ENCODE results near the gene KCNJ18.
"Not testable (repeated sequence)": the region's sequence is repeated elsewhere in the genome, so short reads cannot be mapped to it uniquely, and the experiment has no call there.

The KCNJ18 gene
- 0 to 0.12 (median 0) reads per million in 4 experiments for total RNA-seq

DNA sequence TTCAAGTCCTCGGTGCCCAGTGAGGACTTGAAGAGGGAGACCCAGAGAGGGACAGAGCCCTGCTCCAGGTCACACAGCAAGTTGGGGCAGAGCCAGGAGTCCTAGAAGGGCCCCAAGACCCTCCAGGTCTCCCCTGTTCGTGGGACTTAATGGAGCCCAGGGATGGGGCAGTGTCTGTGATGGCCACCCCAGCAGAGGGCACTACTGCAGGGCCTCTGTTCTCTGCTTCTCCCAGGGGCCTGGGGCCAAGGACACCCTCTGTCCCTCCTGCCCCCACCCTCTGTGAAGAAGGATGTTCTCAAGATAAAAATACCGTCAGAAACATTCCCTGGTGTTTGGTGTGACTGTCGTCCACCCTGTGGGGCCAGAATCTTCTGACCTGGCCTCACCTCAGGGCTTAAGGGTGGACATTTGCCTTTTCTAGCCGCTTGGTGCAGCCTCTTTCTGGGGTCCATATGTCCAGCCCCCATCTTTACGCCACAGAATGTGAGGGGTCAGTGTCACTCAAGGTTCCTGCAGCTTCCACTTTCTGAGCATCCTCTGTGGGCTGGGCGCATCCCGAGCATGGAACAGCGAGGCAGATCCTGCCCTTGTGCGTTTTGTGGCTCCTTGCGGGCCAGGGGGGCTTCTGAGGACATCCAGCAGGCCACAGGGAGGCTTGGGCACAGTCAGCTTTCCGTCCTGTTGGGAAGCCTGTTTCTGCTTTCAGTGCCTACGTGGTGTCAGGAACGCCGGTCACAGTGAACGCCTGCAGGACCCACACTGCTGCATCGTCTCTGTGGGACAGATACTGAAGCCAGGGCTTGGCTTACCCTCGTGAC lies at the start of gene KCNJ18:
Gene KCNJ18, plus strand, starts transcription at position 641 of the 821 bp plus-strand sequence. CDS start 10,264 bp downstream, outside the sequence.
- not testable (repeated sequence) for DNase-seq

DNA sequence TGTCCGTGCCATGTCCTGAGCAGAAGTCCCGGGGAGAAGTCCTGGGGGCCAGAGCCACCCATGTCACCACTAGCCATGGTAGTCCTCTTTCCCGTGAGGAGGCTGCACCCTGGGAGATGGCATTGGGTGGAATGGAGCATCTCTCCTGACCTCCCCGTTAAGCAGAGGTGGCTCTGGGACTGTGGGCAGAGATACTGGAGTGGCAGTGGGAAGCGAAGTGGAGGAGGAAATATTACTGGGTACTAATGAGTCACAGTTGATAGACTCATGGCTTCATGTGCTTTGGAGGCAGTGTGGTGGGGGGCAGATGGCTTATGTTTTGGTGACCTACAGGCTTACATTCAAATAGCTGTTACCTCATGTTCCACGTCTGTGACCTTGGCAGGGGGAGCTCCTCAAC lies 44.2 kb upstream of the KCNJ18 start:
- not testable (repeated sequence) for DNase-seq

DNA sequence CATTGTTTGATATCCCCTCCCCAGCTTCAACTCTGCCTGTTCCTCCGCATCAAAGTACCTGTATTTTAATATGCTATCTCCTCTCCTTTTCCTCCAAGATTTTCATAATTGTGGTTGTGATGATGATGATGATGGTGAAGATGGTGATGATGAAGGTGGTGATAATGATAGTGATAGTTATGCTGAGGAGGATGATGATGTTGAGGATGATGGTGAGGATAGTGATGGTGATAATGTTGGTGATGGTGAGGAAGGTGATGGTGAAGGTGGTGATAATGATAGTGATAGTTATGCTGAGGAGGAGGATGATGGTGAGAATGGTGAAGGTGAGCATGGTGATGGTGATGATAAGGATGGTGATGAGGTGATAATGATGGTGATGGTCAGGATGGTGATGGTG lies 42.3 kb upstream of the KCNJ18 start:
- not testable (repeated sequence) for DNase-seq

DNA sequence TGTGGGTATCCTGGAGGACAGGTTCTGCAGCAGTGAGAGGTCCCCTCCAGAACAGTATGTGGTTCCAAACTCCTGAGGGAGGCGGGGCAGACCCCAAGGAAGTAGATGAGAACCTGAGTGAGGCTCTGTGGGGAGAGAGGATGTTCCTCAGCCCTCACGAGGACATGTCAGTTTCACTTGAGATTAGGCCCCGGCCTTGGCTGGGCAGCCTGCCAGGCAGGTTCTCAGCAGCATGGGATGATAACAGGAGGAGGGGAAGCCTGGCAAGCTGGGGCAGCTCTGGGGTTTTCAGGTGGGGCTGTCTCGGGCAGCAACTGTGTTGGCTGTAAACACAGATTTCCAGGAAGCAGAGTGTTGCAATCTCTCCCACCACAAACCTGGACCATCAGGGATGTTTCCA lies 40.3 kb upstream of the KCNJ18 start:
- DNase-seq: not testable (repeated sequence)

DNA sequence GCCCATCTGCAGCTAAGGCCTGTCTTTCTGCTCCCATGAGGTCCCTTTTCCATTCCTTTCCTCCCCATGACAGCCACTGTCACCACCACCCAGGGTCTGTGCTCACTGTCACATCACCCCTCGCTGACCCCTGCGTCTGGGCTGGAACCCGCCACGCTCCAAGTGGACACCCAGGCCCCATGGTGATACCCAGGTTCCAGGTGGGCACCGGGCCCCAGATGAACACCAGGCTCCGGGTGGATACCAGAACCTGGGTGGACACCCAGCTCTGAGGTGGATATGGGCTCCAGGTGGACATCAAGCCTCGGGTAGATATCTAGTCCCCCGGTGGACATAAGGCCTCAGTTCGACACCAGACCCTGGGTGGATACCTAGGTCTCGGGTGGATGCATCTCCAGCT lies 39.1 kb upstream of the KCNJ18 start:
- DNase-seq: not testable (repeated sequence)

DNA sequence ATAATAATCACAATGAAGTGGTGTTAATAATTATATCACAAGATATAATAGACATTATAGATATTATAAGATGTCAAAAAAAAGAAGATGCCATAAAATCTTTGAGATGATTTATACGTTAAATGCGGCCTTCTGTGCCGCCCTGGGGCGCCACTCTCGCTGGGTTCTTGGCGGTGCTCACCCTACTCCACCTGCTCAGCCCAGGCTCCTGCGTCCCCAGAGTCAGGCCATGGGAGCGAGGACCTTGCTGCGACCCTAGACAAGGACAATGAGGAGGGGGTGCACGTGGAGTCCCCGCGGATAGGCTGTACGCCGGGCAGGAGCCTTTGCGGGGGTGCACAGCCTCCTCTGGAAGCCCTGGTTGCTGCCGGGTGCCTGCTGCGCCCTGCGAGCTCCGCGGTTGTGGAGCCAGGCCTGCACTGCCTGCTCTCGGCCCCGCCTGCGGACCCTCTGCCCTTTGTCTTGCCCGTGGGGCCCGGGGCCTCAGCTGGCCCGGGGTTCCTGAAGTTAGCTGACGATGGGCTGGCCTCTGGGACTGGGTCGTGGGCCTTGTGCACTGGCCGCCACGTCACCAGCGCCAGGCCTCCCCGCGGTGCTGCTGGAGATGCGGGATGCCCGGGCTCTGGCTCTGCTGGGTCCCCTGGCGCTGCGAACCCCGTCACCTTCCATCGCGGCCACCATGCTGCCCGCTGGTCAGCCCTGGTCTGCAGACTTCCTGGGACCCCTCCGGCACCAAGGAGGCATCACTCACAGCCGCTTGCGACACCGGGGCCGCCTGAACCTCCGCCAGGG lies 35.6 kb upstream of the KCNJ18 start:
- DNase-seq: not testable (repeated sequence)

DNA sequence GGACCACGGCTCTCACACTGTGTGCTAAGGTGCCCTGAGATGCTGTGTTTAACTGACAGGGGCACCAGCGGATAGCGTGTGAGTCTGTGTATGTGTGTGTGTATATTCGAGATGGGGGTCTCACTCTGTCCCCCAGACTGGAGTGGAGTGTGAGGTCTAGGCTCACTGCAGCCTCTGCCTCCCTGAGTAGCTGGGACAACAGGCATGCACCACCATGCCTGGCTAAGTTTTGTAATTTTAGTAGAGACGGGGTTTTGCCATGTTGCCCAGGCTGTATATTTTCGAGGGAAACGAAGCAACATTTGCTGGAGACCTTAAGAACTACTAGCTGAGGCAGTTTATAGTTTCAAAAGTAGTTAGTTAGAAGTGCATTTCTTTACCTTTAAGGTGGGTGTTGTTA lies 32.7 kb upstream of the KCNJ18 start:
- not testable (repeated sequence) for DNase-seq

DNA sequence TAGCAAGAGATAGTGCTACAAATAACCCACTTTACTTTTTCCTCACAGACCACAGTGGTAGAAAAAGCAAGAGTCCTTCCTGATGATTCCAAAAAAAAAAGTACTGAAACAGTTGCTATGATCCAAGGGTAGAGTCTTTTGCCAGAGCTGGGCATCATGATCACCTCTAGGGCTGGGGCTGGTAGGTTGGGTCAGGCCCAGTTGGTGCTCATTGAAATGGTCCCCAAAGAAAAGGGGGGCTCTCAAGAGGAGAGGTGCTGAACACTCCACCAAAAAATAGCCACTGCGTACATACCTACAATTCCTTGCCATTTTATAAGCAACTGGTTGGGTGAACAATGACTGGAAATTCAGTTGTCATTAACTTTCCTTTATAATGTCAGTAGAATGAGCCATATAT lies 30.9 kb upstream of the KCNJ18 start:
- not testable (repeated sequence) for DNase-seq

DNA sequence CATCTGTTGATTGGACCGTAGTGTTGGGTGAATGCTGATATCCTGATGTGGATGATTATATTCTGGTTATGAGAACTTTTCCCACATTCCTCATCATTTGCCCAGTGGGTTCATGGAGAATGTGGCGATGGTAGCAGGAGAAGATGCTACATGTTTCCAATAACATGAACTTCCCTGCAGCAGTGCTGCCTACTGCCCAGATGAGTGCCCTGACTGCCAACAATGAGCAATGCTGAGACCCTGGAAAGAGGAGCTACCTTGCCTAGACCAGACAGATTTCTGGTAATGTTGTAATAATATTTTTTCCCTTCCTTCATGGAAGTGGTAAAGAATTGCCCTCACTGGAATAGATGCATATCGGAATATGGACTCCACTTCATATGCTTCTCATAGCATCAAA lies 29.2 kb upstream of the KCNJ18 start:
- not testable (repeated sequence) for DNase-seq

DNA sequence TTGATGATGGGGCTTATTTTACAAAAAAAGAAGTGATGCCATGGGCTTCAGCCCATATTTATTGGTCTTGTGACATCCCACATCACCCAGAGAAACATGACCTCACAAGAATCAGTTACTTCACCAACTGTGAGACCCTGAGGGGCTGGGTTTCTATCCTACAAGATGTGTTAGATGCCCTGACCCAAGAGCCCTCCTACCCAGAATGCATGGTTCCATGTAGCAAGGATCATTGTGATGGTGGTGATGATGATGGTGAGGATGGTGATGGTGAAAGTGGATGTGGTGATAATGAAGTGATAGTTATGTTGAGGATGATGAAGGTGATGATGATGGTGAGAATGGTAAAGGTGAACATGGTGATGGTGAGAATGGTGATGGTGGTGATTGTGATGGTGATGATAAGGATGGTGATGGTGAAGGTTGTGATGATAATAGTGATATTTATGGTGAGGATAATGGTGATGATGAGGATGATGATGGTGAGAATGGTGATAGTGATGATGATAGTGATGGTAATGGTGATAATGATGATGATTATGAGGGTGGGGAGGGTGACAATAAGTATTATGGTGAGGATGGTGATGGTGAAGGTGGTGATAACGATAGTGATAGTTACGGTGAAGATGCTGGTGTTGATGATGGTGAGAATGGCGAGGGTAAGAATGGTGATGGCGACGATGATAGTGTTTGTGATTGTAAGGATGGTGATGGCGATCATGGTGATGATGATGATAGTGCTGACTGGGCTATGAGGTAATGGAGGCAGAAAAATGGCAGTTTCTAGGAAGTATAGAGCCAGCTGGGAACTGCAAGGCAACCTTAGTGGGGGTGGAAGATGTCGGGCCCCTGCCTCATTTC lies 28.5 kb upstream of the KCNJ18 start:
- not testable (repeated sequence) for DNase-seq

DNA sequence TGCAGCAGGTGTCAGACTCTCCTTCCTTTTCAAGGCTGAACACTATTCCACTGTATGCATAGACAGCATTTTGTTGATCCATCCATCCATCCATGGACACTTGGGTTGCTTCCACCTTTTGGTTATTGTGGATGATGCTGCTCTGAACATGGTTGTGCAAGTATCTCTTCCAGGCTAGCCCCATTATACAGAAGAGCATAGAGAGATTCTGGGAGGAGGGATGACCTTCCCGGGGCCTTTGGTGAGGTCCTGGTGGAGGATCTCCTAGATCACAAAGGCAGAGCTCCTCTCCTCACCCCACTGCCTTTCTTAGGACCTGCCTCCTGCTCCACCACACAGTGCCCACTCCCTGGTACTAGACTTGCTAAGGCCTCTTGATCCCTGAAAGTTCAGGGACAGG lies 27.2 kb upstream of the KCNJ18 start:
- not testable (repeated sequence) for DNase-seq

DNA sequence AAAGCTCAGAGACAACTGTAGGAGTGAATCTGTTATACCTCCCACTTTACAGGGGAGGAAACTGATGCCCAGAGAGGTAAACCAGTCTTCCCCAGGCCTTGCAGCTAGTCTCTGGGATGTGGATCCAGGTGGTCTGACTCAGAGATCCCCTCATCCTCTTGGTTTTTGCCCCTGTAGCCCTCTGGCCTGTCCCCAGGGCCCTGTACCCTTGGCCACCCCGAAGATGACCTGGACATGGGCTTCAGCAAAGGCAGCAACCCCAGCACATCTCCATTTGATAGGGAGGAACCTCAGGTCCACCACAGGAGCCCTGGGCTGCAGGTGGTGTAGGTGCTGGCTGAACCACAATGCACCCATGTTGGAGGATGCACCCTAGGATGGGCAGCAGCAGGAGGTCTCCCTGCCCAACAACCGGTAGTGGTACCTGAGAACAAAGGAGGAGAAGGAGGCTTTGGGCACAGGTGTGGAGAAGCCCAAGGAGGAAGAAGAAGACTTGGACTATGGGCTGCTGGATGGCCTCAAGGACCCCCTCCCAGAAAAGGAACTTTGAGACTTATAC lies 26.3 kb upstream of the KCNJ18 start:
- not testable (repeated sequence) for DNase-seq

DNA sequence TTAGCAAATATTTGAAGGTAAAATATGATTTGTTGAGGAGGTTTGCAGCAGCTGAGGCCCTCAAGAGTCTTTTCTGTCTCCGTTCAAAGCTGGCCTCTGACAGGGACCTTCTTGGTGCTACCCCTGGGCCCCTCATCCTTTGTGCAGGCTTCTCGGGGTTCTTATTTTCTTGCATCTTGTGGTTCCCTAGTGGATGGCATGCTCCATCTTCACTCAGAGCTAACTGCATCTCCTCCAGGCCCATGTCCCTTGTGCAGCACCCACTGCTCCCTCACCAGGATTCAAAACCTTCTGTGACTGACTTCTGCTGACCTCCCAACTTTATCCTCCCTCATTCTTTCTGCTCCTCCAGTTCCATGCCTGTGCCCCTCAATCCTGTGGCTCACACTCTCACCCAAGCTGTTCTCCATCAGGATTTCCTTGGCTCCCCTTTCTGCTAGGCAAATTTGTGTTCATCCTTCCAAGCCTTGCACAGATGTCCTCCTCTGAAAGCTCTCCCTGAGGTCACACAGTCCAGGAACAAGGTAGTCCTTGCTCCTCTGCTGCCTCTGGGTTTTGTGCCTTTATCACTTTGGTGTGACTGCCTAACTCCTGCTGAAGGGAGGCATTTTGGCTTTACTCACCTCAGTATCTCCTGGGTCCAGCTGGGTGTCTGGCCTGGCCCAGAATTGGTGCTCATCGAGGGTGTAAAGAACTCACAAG lies 25.5 kb upstream of the KCNJ18 start:
- not testable (repeated sequence) for DNase-seq

DNA sequence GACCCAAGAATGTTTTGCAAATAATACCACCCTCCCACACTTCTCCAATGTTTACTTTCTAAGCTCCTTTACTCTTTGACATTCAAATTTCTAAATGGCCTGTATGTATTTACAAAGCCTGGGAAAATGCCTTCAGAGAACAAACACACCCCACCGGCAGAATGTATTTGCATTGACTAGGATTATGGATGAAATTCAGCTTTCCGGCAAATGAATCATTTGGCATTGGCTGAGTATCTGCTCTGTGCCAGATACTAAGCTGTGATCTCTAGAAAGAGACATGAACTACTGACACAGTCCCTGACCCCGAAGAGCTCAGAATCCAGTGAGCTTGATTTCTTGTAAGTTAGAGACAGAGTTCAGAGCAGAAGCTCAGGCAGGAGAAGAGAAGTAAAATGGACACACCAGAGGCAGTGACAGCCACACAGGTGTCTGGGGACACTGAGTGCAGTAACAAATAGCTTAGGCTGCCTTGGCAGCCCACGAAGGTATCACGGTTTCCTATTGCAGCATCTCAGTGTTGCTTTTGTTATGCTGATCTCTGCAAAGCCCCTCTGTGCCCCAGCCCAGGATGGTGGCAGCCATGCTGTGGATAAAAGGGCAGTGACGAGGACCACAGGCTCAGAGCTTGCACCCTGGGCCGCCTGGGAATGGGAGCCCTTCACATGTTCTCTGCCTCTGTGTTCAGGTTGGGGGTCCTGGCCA lies 24.8 kb upstream of the KCNJ18 start:
- not testable (repeated sequence) for DNase-seq

DNA sequence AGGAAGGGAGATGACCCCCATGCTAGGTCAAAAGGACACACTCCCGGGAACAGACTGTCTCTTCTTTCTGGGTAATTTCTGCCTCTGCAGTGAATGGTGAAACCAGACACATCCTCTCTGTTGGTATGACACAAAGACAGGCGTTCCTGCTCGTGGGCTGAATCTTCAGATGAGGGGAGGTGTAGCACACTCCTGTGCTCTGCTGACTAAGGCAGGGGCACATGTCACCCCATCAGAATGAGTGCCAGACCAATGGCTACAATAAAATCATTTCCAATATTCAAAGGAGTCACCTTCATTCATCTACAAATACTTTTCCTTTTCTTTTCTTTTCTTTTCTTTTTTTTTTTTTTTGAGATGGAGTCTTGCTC lies 24.2 kb upstream of the KCNJ18 start:
- not testable (repeated sequence) for DNase-seq

DNA sequence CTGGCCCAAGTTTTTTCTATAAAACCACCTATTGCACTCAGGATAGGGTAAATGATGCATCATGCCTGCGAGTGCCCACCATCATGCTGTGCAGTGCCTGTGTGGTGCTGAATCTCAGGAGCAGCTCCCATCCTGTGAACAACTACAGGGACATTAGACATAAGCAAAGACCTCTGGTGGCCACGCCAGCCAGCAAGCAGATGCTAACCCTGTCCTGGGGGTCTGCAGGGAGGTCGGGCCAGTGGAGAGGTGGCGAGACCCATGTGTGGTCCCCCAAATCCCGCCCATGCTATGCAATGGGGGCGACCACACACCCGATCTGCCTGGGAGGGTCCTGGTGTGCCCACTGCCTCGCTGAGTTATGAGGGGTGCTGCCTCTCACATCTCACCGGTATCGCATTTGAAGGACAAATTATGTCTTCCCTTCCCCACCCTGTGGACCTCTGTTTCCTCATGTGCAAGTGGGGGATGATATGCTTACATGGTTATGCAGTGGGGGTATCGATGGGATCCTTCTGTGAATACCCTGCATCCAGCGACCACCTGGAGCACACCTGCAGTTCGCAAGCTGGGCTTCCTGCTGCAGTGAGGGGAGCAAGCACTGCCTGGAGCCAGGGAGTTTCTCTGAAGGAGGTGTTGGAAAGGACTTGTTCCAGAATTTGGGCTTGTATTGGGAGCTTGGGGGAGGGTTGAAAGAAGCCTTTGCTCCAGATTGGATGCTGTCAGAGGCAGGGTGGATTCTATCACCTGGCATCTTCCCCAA lies 23.4 kb upstream of the KCNJ18 start:
- DNase-seq: not testable (repeated sequence)

DNA sequence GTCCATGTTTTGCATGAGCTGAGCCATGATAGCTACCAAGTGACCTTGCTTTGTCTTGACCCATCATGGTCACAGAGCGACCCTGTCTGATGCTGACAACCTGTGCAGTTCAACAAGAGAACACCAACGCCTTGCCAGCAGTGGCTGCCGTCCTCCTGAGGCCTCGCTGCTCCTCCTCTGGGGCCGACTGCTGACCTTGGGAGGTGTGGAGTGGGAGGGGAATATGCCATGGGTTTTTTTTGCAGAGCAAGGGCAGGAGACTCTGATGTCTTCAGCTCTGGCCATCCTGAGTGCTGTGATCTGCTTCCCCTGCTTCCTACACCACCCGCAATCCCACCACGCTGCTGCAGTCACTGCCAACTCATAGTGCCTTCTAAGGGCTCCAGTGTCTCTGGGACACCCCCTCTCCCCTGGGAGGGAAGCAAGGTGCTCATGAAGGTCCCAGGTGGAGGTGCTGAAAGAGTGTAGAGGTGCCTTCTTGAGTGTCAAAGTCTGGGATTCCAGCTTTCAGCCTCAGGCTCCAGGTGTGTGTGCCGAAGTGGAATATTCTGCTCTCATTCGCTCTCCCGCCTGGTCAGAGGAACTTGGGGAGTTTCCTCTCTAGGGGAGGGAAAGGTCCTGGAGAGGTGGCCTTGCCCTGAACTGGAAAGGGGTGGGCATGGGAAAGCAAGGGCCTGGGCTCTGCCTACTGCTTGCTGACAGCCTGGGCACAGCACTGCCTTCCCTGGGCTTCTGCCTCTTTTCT lies 22.5 kb upstream of the KCNJ18 start:
- DNase-seq: not testable (repeated sequence)

DNA sequence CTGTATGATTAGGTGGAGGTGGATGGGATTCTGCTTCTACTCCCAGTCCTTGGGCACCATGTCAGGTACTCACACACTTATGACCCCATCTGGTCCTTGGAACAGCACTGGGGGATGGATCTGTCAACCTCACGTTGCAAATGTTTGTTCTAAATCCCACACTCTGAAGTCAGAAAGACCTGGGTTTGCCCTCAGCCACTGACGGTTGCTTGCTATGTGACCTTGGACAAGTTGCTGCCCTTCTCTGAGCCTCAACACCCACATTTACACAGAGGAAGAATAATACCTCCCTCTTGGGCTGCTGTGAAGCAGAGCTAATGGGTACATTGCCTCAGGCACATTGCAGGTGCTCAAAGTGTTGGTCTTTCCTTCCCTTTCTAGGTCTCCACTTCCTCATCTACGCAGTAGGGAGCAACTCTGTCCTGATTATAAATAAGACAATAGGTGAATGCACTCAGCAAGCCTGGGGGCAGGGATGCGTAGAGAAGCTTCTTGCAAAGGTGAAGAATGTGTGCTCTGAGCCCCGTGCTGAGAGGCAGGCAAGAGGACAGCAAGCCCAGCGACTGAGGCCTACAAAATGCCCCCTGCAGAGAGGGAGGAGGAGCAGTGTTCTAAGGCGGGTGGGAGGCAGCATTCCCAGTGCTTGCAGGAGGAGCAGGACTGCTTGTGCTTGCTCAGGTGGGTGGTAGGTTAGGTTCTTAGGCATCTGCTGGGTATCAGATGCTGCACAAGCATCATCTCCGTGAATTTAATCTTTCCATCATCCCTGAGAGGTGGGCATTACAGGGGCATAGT lies 21.8 kb upstream of the KCNJ18 start:
- DNase-seq: not testable (repeated sequence)

DNA sequence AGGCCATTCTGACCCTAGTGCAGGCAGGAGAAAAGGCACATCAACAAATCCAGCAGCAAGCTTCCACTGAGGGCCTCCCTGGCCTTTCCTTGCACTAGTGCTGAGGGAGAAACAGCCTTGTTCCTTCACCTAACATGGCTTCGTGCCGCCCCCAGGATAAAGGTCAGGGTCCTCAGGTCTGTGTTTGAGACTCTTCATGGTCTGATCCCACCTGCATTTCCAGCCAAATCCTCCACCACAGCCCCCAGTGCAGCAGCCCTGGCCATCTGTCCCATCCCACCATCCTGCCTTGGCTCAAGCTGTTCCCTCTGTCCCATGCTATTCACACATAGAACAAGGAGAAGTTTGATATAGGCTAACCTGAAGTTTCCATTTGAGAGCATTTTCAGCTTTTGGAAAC lies 20.9 kb upstream of the KCNJ18 start:
- not testable (repeated sequence) for DNase-seq
